Erythroblast (primary cell): Measurements from ENCODE around the gene MTAP.

Source experiments
- GATA1 ChIP-seq: IDR thresholded peaks from 2 replicates; pipeline ENCODE4 v1.6.1; 2011; ENCODE audit warnings: low read depth, mild to moderate bottlenecking, control low read depth, low read length, moderate library complexity
- POLR2A ChIP-seq: IDR thresholded peaks from 2 replicates; pipeline ENCODE4 v1.6.1; 2011; ENCODE audit warnings: mild to moderate bottlenecking, low read length

DNA sequence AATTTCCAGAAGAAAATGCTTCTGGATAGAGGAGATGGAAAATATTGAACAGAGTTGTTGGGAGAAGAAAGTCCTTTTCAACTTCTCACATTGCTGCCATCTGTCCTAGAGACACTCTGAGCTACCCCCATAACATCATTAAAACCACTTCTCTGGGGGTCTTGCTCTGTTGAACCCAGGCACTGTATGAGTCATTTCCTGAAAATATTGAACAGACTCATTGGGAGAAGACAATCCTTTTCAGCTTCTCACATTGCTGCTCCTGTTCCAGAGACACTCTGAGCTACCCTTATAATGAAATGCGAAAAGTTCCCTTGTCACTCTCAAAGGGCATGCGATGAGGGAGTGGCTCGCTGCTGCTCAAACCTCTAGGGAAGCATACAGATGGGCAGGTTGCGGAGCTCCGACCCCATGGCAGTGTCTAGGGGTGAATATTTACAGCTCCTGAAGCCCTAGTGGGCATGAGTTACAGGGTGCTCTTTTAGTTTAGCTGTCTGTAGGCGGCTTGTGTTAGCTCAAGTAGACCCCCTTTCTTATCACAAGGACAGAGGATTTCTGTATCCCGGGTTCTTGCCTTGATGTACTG is 101.0 kb downstream of the MTAP start:
- TF ChIP-seq POLR2A (no peak), GATA1 (no peak)
